Natural killer cell treated with Interleukin-12 subunit alpha and Interleukin-12 subunit beta and Interleukin-15 and Interleukin-18, amount 100 ng/mL, for 72 hours (primary cell): ENCODE measurements around the gene HAPLN1. TPM values are rescaled to one million over a fixed set of nuclear protein-coding genes. Genes with fewer than 3 reads are reported as not detected.

Experiments used
- ATAC-seq, 2 donors: fragments of 150-1000 bp; cut with Tn5 transposase in 1 of 2; sonication (Bioruptor Pico), chemical (Tn5 transposase) in 1 of 2; 2 replicates each; pipeline ENCODE4 v1.10.0; 2021
- DNase-seq: peaks from one replicate; pipeline ENCODE4 v3.0.0; 2022; ENCODE audit warnings: low spot score
- H3K27ac Mint-ChIP-seq, 2 donors: 1 replicate in 1 of 2; 2 replicates in 1 of 2; pipeline ENCODE4 v1.8.0; 2022; ENCODE audit warnings: mixed read lengths in 2 of 2, mild to moderate bottlenecking in 1 of 2, moderate library complexity in 1 of 2
- H3K27me3 Mint-ChIP-seq, 2 donors: 1 replicate in 1 of 2; 2 replicates in 1 of 2; pipeline ENCODE4 v1.8.0; 2022; ENCODE audit warnings: mixed read lengths in 2 of 2
- H3K36me3 Mint-ChIP-seq: one replicate; pipeline ENCODE4 v1.8.0; 2022; ENCODE audit warnings: mixed read lengths
- H3K4me1 Mint-ChIP-seq, 2 donors: 1 replicate in 1 of 2; 2 replicates in 1 of 2; pipeline ENCODE4 v1.8.0; 2022; ENCODE audit warnings: low read depth in 2 of 2, mixed read lengths in 2 of 2, mild to moderate bottlenecking in 1 of 2
- H3K4me3 Mint-ChIP-seq: one replicate; pipeline ENCODE4 v1.8.0; 2022; ENCODE audit warnings: mixed read lengths
- H3K9me3 Mint-ChIP-seq: 2 replicates; pipeline ENCODE4 v1.8.0; 2022; ENCODE audit warnings: mixed read lengths
- total RNA-seq, 2 donors: library from RNA; stranded (reverse); gene quantifications; one replicate each; pipeline ENCODE4 v1.2.3, GENCODE V29; 2022

Gene HAPLN1
- total RNA-seq, 2 donors from 2014 or later = not detected

DNA sequence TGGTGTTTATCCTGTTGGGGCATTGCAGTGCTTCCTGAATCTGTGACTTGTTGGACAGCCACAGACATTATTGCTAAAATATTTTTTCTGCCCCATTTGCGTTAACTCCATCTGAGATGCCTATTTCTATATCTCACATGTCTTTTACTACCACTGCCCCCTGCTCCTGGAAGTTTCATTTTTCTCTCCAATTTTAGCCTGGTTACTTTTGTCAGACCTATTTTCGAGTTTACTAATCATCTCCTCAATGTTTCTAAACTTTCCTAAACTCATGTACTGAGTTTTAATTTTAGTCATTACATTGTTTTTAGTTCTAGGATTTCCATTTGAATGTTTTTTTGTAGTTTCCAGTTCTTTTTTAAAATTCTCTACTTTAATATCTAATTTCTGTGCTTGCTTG, 17.6 kb downstream of the HAPLN1 start:
- Mint-ChIP-seq H3K4me3 (no peak overlapping the region), H3K27me3 (no peaks in the 10 kb centered on the region), H3K27ac (no peak overlapping the region), H3K36me3 (no peaks in the 10 kb centered on the region), H3K9me3 (peaks cover 7% of the 10 kb centered on the region), H3K4me1 (no peaks in the 10 kb centered on the region)
- DNase-seq (no peak), ATAC-seq (no peak)

DNA sequence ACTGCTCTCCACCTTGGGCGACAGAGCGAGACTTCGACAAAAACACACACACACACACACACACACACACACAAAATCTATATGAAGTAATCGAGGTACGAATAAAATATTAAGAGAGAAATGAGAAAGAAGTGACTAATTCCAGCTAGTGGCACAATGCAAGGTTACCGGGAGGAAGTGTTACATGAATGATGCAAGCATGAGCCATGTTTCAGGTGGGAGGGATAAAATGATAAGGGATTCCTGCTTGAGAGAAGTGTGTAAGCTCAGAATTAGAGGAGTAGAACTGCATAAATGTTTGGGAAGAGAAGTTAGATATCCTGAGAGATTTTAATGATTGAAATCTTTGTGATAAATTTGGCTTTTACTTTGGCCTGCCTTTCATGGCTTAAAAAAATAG, 18.8 kb downstream of the HAPLN1 start:
- no peak overlapping the region for H3K27ac Mint-ChIP-seq
- H3K9me3 Mint-ChIP-seq = peaks cover 7% of the 10 kb centered on the region
- H3K4me3 Mint-ChIP-seq = no peak overlapping the region
- DNase-seq = no peak
- no peaks in the 10 kb centered on the region for H3K36me3 Mint-ChIP-seq
- H3K4me1 Mint-ChIP-seq = no peaks in the 10 kb centered on the region
- no peak for ATAC-seq
- no peaks in the 10 kb centered on the region for H3K27me3 Mint-ChIP-seq

- Mint-ChIP-seq H3K36me3 (no peaks in the 10 kb centered on the region), H3K4me1 (no peaks in the 10 kb centered on the region), H3K27me3 (peaks cover 0 to 2% of the 10 kb centered on the region in 2 donors), H3K27ac (no peak overlapping the region), H3K9me3 (peaks cover 3% of the 10 kb centered on the region), H3K4me3 (no peak overlapping the region)
- no peak for DNase-seq
- ATAC-seq = no peak
These were observed 30.8 kb downstream of the HAPLN1 start for GRCh38 chr5:83689881-83690280.

GRCh38 chr5:83688281-83688680, 32.4 kb downstream of the HAPLN1 start:
- Mint-ChIP-seq H3K27me3 (peaks cover 0 to 2% of the 10 kb centered on the region in 2 donors), H3K4me3 (no peak overlapping the region), H3K4me1 (no peaks in the 10 kb centered on the region), H3K36me3 (no peaks in the 10 kb centered on the region), H3K9me3 (peaks cover 3% of the 10 kb centered on the region), H3K27ac (no peak overlapping the region)
- no peak for ATAC-seq
- no peak for DNase-seq

- H3K4me3 Mint-ChIP-seq = no peak overlapping the region
These were observed 33.5 kb downstream of the HAPLN1 start for GRCh38 chr5:83687124-83687619.

GRCh38 chr5:83686251-83686650, 34.4 kb downstream of the HAPLN1 start:
- DNase-seq (no peak), ATAC-seq (no peak)
- H3K4me3 Mint-ChIP-seq = no peak overlapping the region
- peaks cover 0 to 2% of the 10 kb centered on the region in 2 donors for H3K27me3 Mint-ChIP-seq
- peaks cover 3% of the 10 kb centered on the region for H3K9me3 Mint-ChIP-seq
- H3K27ac Mint-ChIP-seq = no peak overlapping the region
- no peaks in the 10 kb centered on the region for H3K36me3 Mint-ChIP-seq
- no peaks in the 10 kb centered on the region for H3K4me1 Mint-ChIP-seq

More at GRCh38 chr5:83687124-83687619, 33.5 kb downstream of the HAPLN1 start:
- H3K27me3 Mint-ChIP-seq = peaks cover 0 to 2% of the 10 kb centered on the region in 2 donors
- H3K27ac Mint-ChIP-seq = no peak overlapping the region
- no peak for ATAC-seq
- peaks cover 3% of the 10 kb centered on the region for H3K9me3 Mint-ChIP-seq
- no peaks in the 10 kb centered on the region for H3K36me3 Mint-ChIP-seq
- no peak for DNase-seq
- no peaks in the 10 kb centered on the region for H3K4me1 Mint-ChIP-seq

- H3K4me1 Mint-ChIP-seq = no peaks in the 10 kb centered on the region
- no peak for ATAC-seq
- no peaks in the 10 kb centered on the region for H3K36me3 Mint-ChIP-seq
- H3K4me3 Mint-ChIP-seq = no peak overlapping the region
- H3K27me3 Mint-ChIP-seq = no peaks in the 10 kb centered on the region
- DNase-seq = no peak
- no peaks in the 10 kb centered on the region for H3K9me3 Mint-ChIP-seq
- no peak overlapping the region for H3K27ac Mint-ChIP-seq
These were observed 36.8 kb downstream of the HAPLN1 start for GRCh38 chr5:83683836-83684235.

DNA sequence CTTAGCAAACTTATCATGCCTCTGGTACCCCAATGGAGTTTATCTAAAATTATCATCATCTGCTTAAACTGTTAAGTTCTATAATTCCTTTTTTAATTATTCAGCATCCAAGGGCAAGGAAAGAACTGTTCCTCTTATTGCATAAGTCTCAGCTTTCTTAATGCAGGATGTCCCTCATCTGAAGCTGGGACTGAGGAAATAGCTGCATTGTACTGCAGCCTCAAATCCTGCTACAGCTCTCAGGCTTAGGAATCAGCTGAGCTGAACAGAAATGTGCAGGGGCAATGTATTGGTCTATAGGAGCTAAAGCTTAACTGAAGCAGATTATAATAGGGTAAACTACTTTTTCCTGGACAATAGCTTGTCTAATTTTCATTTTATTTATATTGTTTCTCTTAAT, 48.0 kb downstream of the HAPLN1 start:
- Mint-ChIP-seq H3K4me3 (no peak overlapping the region), H3K27me3 (no peaks in the 10 kb centered on the region), H3K9me3 (peaks cover 7% of the 10 kb centered on the region), H3K27ac (no peak overlapping the region), H3K36me3 (no peaks in the 10 kb centered on the region), H3K4me1 (no peaks in the 10 kb centered on the region)
- DNase-seq (no peak), ATAC-seq (no peak)

GRCh38 chr5:83672158-83672557, 48.5 kb downstream of the HAPLN1 start:
- DNase-seq = no peak

GRCh38 chr5:83665631-83666030, 55.0 kb downstream of the HAPLN1 start:
- Mint-ChIP-seq H3K27me3 (no peaks in the 10 kb centered on the region), H3K4me3 (no peak overlapping the region), H3K9me3 (peaks cover 16% of the 10 kb centered on the region), H3K4me1 (no peaks in the 10 kb centered on the region), H3K36me3 (no peaks in the 10 kb centered on the region), H3K27ac (no peak overlapping the region)
- DNase-seq (no peak), ATAC-seq (no peak)

More at GRCh38 chr5:83672158-83672557, 48.5 kb downstream of the HAPLN1 start:
- no peak for ATAC-seq
- no peaks in the 10 kb centered on the region for H3K36me3 Mint-ChIP-seq
- no peak overlapping the region for H3K27ac Mint-ChIP-seq
- no peaks in the 10 kb centered on the region for H3K4me1 Mint-ChIP-seq
- no peaks in the 10 kb centered on the region for H3K27me3 Mint-ChIP-seq
- H3K9me3 Mint-ChIP-seq = peaks cover 7% of the 10 kb centered on the region
- H3K4me3 Mint-ChIP-seq = no peak overlapping the region

DNA sequence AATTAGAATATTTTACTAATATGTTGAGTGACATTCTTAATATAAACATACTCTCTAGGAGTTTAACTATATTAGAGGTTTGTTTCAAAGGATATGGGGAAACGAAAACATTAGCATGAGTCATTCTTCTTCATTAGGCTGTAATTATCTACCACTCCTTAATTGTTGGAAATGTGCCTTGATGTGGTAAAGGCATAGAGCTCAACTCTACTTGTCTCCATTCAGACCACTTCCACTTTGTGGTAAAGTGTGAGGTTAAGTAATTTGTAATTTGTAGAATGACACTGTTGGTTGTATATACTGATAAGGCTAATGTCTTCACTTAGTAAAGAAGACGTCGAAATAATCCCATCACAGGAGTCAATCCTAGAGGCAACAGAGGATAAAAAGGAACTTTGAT, 58.1 kb downstream of the HAPLN1 start:
- no peaks in the 10 kb centered on the region for H3K4me1 Mint-ChIP-seq

DNA sequence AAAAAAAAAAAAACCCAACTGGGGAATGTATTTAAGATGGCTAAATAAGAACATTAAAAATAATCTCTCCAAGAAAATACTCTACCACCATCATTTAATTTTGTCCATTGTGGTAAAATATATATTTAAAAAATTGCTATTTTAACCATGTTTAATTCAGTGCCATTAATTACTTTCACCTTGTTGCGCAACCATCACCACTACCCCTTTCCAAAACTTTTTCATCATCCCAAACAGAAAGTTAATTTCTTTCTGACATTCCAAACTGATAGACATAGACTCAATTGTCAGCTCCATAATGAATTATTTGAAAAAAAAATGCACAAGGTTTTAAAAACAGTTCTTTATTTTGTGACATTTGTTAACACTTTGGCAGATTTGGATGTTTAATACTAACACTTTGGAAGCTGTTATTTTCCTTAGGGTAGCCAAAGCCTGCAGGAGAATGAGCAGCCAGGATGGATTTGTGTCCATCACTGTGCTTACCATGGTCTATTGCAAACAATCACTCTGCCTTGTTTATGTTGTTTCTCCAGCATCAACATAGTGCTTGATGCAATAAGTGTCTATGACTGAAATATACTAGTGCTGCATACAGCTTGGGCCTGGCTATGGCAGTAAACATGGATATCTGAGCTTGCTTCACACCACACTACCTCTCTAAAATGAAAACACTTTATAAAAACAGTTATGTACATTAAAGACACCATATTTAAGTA, 62.7 kb downstream of the HAPLN1 start:
- Mint-ChIP-seq H3K4me3 (no peak overlapping the region), H3K9me3 (peaks cover 3% of the 10 kb centered on the region), H3K27me3 (no peaks in the 10 kb centered on the region), H3K27ac (no peak overlapping the region), H3K4me1 (no peaks in the 10 kb centered on the region), H3K36me3 (no peaks in the 10 kb centered on the region)
- ATAC-seq (no peak), DNase-seq (no peak)

More for the DNA sequence above, 58.1 kb downstream of the HAPLN1 start:
- Mint-ChIP-seq H3K9me3 (peaks cover 12% of the 10 kb centered on the region), H3K36me3 (no peaks in the 10 kb centered on the region), H3K27me3 (no peaks in the 10 kb centered on the region), H3K4me3 (no peak overlapping the region), H3K27ac (no peak overlapping the region)
- DNase-seq = no peak
- no peak for ATAC-seq

- no peaks in the 10 kb centered on the region for H3K4me1 Mint-ChIP-seq
- no peak overlapping the region for H3K27ac Mint-ChIP-seq
- H3K36me3 Mint-ChIP-seq = no peaks in the 10 kb centered on the region
- H3K9me3 Mint-ChIP-seq = no peaks in the 10 kb centered on the region
- DNase-seq (no peak), ATAC-seq (no peak)
- no peaks in the 10 kb centered on the region for H3K27me3 Mint-ChIP-seq
- H3K4me3 Mint-ChIP-seq = no peak overlapping the region
These were observed 66.1 kb downstream of the HAPLN1 start for GRCh38 chr5:83654427-83654994.

GRCh38 chr5:83653669-83654068, 67.0 kb downstream of the HAPLN1 start:
- no peak for DNase-seq
- no peak for ATAC-seq
- H3K27me3 Mint-ChIP-seq = no peaks in the 10 kb centered on the region
- H3K36me3 Mint-ChIP-seq = no peaks in the 10 kb centered on the region
- no peaks in the 10 kb centered on the region for H3K4me1 Mint-ChIP-seq
- H3K4me3 Mint-ChIP-seq = no peak overlapping the region
- H3K9me3 Mint-ChIP-seq = no peaks in the 10 kb centered on the region
- H3K27ac Mint-ChIP-seq = no peak overlapping the region
